BLaER1 treated with 17β-estradiol and CSF1 and Interleukin-3, amounts not matched to agents 10 nM and 100 nM (cell line): ENCODE results near the gene PTGFRN.
"Not testable (repeated sequence)": the region's sequence is repeated elsewhere in the genome, so short reads cannot be mapped to it uniquely, and the experiment has no call there.

Experiments
- H3K27ac ChIP-seq, 11 experiments: shearing (Covaris generic); formaldehyde crosslinking; 2 replicates each; pipeline ENCODE4 v1.8.1; 2022
- H3K27me3 ChIP-seq, 11 experiments: shearing (Covaris generic); formaldehyde crosslinking; 2 replicates each; pipeline ENCODE4 v1.8.1; 2022
- H3K36me3 ChIP-seq, 11 experiments: shearing (Covaris generic); formaldehyde crosslinking; 2 replicates each; pipeline ENCODE4 v1.8.1; 2022
- H3K4me1 ChIP-seq, 10 experiments: shearing (Covaris generic); formaldehyde crosslinking; 2 replicates each; pipeline ENCODE4 v1.8.1; 2022
- H3K4me2 ChIP-seq, 11 experiments: shearing (Covaris generic); formaldehyde crosslinking; 2 replicates each; pipeline ENCODE4 v1.8.1; 2022
- H3K4me3 ChIP-seq, 10 experiments: shearing (Covaris generic); formaldehyde crosslinking; 2 replicates each; pipeline ENCODE4 v1.8.1; 2022
- H3K9ac ChIP-seq, 11 experiments: shearing (Covaris generic); formaldehyde crosslinking; 2 replicates each; pipeline ENCODE4 v1.8.1; 2022
- H3K9me3 ChIP-seq, 11 experiments: shearing (Covaris generic); formaldehyde crosslinking; replicated peaks in 1 of 11; 2 replicates each; pipeline ENCODE4 v1.8.1; 2022
- H4K20me1 ChIP-seq, 11 experiments: shearing (Covaris generic); formaldehyde crosslinking; 2 replicates each; pipeline ENCODE4 v1.8.1; 2022
- Cebpa-rat ChIP-seq, 11 experiments: shearing (Covaris generic); IDR thresholded peaks; 2 replicates each; pipeline ENCODE4 v1.8.1; 2022

Gene PTGFRN

DNA sequence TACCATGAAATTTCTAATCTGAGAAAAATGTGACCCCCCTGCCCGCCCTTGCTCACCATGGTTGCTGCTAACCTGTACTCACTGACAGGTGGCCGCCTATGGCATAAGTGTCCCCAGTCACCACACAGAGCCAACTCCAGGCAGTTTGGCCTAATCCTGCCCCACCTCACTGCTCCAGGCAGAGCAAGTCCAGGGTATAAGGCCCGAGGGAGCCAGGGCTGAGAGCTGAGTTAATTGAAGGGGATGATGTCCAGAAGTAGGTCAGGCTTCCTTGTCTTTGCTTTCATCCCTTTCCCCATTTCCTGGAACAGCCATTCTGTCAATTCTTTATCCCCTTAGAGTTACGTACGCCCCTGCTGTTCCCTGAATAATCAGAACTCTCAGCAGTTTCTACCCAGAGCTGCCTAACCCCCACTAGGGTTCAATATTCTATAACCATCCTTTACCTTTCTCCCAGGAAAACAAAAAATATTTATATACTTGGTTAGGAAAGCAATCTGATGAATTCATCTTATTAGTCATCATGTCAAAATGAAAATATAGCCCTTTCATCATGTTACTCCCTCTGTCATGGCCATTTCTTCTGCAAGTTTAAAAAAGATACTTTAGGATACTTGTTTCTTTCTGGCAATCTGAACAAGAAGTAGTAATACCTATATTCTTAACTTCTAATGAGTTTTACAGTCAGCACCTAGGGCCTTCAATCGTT, 62.4 kb downstream of the PTGFRN start:
- H3K4me2 ChIP-seq: peak overlapping the region in 3 of 11 experiments; percentile 13 to 56 (median 37); a peak in 5 of 22 replicates
- H3K27ac ChIP-seq: no peak overlapping the region
- H4K20me1 ChIP-seq: no peaks in the 10 kb centered on the region
- no peak overlapping the region for H3K9ac ChIP-seq
- no peak overlapping the region for H3K4me3 ChIP-seq
- no peaks in the 10 kb centered on the region for H3K27me3 ChIP-seq
- H3K4me1 ChIP-seq: peaks cover 0 to 40% (median 4%) of the 10 kb centered on the region in 10 experiments; a peak in 7 of 20 replicates
- H3K36me3 ChIP-seq: peaks cover 0 to 18% (median 0%) of the 10 kb centered on the region in 11 experiments; a peak in 5 of 22 replicates
- H3K9me3 ChIP-seq: peaks cover 6 to 21% (median 17%) of the 10 kb centered on the region in 11 experiments; a peak in 18 of 22 replicates
- no peak for TF ChIP-seq Cebpa-rat (IDR thresholded peaks at IDR 0.05)

DNA sequence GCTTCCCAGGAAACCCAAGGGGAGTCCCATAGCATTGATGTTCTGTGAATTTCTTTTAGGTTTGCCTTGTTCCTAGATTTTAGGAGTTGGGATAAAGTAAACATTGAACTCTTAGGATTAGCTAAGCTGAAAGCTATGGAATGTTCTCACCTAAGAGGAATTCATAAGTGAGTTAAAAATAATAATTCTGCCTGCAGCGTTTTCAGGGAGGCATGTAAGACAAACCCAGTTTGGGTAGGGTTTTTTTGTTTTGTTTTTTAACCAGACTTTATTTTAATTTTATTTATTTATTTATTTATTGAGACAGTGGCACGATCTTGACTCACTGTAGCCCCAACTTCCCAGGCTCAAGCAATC, 62.9 kb downstream of the PTGFRN start:
- H3K4me3 ChIP-seq: no peak overlapping the region
- no peak overlapping the region for H3K4me2 ChIP-seq
- H3K4me1 ChIP-seq: peaks cover 0 to 35% (median 4%) of the 10 kb centered on the region in 10 experiments; a peak in 7 of 20 replicates
- no peak overlapping the region for H3K27ac ChIP-seq
- H3K36me3 ChIP-seq: peaks cover 0 to 13% (median 0%) of the 10 kb centered on the region in 11 experiments; a peak in 4 of 22 replicates
- no peak for TF ChIP-seq Cebpa-rat (IDR thresholded peaks at IDR 0.05)
- no peaks in the 10 kb centered on the region for H3K27me3 ChIP-seq
- no peak overlapping the region for H3K9ac ChIP-seq
- H3K9me3 ChIP-seq: peaks cover 6 to 21% (median 17%) of the 10 kb centered on the region in 11 experiments; a peak in 18 of 22 replicates
- no peaks in the 10 kb centered on the region for H4K20me1 ChIP-seq

DNA sequence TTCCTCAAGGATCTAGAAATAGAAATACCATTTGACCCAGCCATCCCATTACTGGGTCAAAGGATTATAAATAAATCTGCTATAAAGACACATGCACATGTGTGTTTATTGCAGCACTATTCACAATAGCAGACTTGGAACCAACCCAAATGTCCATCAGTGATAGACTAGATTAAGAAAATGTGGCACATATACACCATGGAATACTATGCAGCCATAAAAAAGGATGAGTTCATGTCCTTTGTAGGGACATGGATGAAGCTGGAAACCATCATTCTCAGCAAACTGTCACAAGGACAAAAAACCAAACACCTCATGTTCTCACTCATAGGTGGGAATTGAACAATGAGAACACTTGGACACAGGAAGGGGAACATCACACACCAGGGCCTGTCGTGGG, 70.6 kb downstream of the PTGFRN start:
- H3K9ac ChIP-seq, H4K20me1 ChIP-seq, H3K27me3 ChIP-seq, H3K9me3 ChIP-seq, H3K4me3 ChIP-seq, H3K36me3 ChIP-seq, H3K4me2 ChIP-seq, H3K27ac ChIP-seq: not testable (repeated sequence)
- H3K4me1 ChIP-seq: peaks cover 0 to 12% (median 0%) of the 10 kb centered on the region in 10 experiments; a peak in 4 of 20 replicates

DNA sequence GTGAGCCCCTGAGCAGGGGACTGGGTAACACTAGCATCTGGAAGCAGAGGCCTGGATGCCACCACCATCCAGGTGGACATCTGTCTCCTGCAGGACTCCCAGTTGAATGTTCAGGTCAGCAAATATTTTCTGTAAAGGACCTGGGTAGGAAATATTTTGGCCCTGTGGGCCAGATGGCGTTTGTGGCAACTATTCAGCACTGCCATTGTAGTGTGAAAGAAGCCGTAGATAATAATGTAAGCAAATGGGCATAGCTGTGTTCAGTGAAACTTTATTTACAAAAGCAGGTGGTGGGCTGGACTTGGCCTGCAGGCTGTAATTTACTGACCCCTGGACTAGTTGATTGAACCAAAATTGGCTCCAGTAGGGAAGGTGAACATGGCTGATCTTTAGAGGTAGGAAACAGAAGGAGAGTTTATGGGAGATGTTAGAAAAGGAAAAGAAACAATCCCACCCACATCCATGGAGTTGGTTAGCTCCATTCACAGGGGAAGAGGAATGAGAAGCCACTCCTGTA, 71.9 kb downstream of the PTGFRN start:
- no peak for TF ChIP-seq Cebpa-rat (IDR thresholded peaks at IDR 0.05)
- H3K27ac ChIP-seq: no peak overlapping the region
- H3K36me3 ChIP-seq: peaks cover 0 to 10% (median 0%) of the 10 kb centered on the region in 11 experiments; a peak in 3 of 22 replicates
- no peaks in the 10 kb centered on the region for H4K20me1 ChIP-seq
- H3K4me3 ChIP-seq: no peak overlapping the region
- H3K9me3 ChIP-seq: 0 out of 22 replicates have a peak, but pooled peaks cover 0 to 1% (median 0%) of the 10 kb centered on the region in 11 experiments
- peaks cover 0 to 10% (median 7%) of the 10 kb centered on the region in 10 experiments; a peak in 14 of 20 replicates for H3K4me1 ChIP-seq
- H3K27me3 ChIP-seq: no peaks in the 10 kb centered on the region
- no peak overlapping the region for H3K9ac ChIP-seq
- no peak overlapping the region for H3K4me2 ChIP-seq

DNA sequence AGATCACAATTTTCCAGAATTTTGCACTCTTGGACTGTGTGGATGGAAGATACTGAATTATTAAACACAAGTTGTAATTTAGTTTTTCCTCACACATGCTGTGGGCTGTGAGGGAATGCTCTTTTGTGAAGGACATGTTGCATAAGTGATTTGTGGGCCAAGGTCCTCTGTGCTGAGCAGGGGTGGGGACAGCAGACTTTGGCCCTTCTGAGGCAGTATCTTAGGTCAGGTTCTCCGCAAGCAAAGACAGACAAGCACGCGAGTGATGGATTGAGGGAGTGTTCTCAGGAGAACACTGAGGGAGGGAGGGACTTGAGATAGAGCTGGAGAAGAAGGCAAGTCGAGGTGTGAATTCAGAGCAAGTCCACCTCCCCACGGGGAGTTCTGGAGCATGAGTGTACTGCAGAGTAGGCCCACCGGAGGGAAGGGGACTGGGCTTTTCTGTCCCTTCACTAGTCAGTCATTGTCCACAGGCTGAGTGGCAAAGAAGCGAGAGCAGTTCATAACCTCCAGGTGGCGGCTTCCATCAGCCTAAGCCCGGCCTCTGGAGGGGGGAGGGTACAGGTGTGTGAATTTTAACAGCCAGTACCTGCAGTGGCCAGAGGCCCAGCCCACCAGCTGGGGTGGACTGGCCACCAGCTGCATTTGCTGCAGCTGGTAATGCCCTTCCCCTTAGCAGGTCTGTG, 72.7 kb downstream of the PTGFRN start:
- Histone ChIP-seq H3K4me3 (no peak overlapping the region), H3K27me3 (no peaks in the 10 kb centered on the region), H3K27ac (no peak overlapping the region), H3K4me1 (peaks cover 0 to 16% (median 9%) of the 10 kb centered on the region in 10 experiments; a peak in 14 of 20 replicates), H3K4me2 (peak overlapping the region in 1 of 11 experiments; percentile 9; a peak in 1 of 22 replicates), H4K20me1 (no peaks in the 10 kb centered on the region), H3K9me3 (peaks cover 0 to 6% (median 0%) of the 10 kb centered on the region in 11 experiments; a peak in 1 of 22 replicates), H3K36me3 (peaks cover 0 to 19% (median 0%) of the 10 kb centered on the region in 11 experiments; a peak in 4 of 22 replicates), H3K9ac (no peak overlapping the region)
- no peak for TF ChIP-seq Cebpa-rat (IDR thresholded peaks at IDR 0.05)

DNA sequence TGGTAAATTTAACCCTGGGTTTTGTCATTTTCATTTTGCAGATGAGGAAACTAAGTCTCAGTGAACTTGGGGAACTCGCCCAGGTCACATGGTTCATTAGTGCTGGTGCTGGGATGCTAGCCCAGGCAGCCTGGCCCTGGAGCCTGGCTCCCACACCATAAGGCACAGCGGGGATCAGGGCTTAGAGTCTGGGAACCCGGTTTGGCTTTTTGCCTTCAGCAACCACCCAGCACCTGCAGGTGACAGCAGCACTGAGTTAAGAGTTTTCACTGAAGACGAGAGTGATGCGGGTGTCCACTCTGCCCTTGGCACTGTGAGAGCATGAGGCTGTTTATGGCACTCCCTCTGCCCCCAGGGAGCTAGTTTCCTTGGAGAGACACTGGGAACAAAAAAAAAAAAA, 73.4 kb downstream of the PTGFRN start:
- Histone ChIP-seq H3K9me3 (peaks cover 0 to 6% (median 0%) of the 10 kb centered on the region in 11 experiments; a peak in 1 of 22 replicates), H3K4me1 (peaks cover 0 to 20% (median 11%) of the 10 kb centered on the region in 10 experiments; a peak in 15 of 20 replicates), H3K36me3 (peaks cover 0 to 19% (median 0%) of the 10 kb centered on the region in 11 experiments; a peak in 4 of 22 replicates), H3K4me3 (no peak overlapping the region), H4K20me1 (no peaks in the 10 kb centered on the region), H3K4me2 (peak overlapping the region in 2 of 11 experiments; percentile 9 to 43; a peak in 1 of 22 replicates), H3K9ac (no peak overlapping the region), H3K27ac (no peak overlapping the region), H3K27me3 (no peaks in the 10 kb centered on the region)
- no peak for TF ChIP-seq Cebpa-rat (IDR thresholded peaks at IDR 0.05)

DNA sequence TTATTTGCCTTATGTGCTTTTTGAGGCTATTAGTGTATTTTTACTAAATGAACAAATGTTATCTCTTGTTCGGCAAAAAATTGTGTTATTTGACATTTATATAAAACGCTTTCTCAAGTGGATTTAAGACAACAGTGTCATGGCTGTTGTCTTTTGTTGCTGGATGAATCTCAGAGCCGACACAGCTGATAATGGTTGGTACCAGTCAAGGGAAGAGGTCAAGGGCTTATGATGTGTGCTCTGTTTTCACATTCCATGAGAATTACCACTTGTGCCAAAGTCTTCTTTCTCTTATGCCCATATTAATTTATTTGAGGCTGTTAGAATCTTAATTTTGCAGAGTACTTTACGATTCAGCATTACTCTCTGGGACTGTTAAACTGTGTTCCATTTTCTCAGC, 74.0 kb downstream of the PTGFRN start:
- Histone ChIP-seq H4K20me1 (no peaks in the 10 kb centered on the region), H3K27me3 (no peaks in the 10 kb centered on the region), H3K9ac (no peak overlapping the region), H3K36me3 (peaks cover 0 to 19% (median 0%) of the 10 kb centered on the region in 11 experiments; a peak in 4 of 22 replicates), H3K27ac (no peak overlapping the region), H3K4me2 (no peak overlapping the region), H3K4me1 (peaks cover 0 to 20% (median 11%) of the 10 kb centered on the region in 10 experiments; a peak in 16 of 20 replicates), H3K4me3 (no peak overlapping the region), H3K9me3 (peaks cover 0 to 6% (median 0%) of the 10 kb centered on the region in 11 experiments; a peak in 1 of 22 replicates)
- no peak for TF ChIP-seq Cebpa-rat (IDR thresholded peaks at IDR 0.05)

DNA sequence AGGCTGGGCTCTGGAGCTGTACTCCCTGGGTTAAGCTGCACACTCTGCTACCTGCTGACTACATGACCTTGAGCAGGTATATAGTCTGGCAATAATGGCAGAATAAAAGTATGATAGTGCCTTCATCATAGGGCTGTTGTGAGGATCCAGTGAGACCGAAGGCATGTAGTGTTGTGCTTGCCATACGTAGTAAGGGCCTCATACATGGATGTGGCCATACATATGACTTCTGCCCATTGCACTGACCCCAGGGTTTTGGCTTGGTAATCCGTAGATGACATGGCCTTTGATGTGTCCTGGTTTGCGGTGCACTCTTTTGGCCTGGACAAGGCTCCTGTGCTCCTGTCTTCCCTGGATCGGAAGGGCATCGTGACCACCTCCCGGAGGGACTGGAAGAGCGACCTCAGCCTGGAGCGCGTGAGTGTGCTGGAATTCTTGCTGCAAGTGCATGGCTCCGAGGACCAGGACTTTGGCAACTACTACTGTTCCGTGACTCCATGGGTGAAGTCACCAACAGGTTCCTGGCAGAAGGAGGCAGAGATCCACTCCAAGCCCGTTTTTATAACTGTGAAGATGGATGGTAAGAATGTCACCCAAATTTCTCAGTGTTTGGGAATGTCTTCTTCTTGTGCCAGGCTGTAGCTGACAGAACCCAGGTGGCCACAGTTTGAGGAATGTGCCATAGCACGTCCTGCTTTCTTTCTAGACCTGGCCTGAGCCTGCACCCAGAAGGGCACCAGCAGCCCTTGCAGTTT, 74.9 kb downstream of the PTGFRN start:
- no peak overlapping the region for H3K9ac ChIP-seq
- no peak overlapping the region for H3K27ac ChIP-seq
- H4K20me1 ChIP-seq: no peaks in the 10 kb centered on the region
- peaks cover 0 to 6% (median 0%) of the 10 kb centered on the region in 11 experiments; a peak in 1 of 22 replicates for H3K9me3 ChIP-seq
- no peak overlapping the region for H3K4me2 ChIP-seq
- H3K36me3 ChIP-seq: peaks cover 0 to 19% (median 0%) of the 10 kb centered on the region in 11 experiments; a peak in 4 of 22 replicates
- no peak for TF ChIP-seq Cebpa-rat (IDR thresholded peaks at IDR 0.05)
- peaks cover 0 to 27% (median 14%) of the 10 kb centered on the region in 10 experiments; a peak in 16 of 20 replicates for H3K4me1 ChIP-seq
- no peak overlapping the region for H3K4me3 ChIP-seq
- no peaks in the 10 kb centered on the region for H3K27me3 ChIP-seq
